Measurements from ENCODE around the gene MINDY4.

- no peak for TF ChIP-seq CTCF (IDR thresholded peaks at IDR 0.05)
- no peak for TF ChIP-seq POLR2A (IDR thresholded peaks at IDR 0.05)
- no peak for TF ChIP-seq EP300 (IDR thresholded peaks at IDR 0.05)
Measured at GRCh38 chr7:30934225-30934624, 163.0 kb downstream of the MINDY4 start.
